HL-60 (cell line): ENCODE measurements around the gene GRK7.

Experiments used
- POLR2AphosphoS5 ChIP-seq: IDR thresholded peaks from 2 replicates; pipeline ENCODE4 v1.6.1; 2012; ENCODE audit warnings: low read depth
- TF ChIP-seq, protein P1 (sequence below): IDR thresholded peaks from one replicate; pipeline ENCODE4 v1.5.1; 2011; ENCODE audit warnings: low read length, control low read depth, inconsistent platforms; ENCODE audit not compliant: insufficient read depth

- TF ChIP-seq, protein P1, sequence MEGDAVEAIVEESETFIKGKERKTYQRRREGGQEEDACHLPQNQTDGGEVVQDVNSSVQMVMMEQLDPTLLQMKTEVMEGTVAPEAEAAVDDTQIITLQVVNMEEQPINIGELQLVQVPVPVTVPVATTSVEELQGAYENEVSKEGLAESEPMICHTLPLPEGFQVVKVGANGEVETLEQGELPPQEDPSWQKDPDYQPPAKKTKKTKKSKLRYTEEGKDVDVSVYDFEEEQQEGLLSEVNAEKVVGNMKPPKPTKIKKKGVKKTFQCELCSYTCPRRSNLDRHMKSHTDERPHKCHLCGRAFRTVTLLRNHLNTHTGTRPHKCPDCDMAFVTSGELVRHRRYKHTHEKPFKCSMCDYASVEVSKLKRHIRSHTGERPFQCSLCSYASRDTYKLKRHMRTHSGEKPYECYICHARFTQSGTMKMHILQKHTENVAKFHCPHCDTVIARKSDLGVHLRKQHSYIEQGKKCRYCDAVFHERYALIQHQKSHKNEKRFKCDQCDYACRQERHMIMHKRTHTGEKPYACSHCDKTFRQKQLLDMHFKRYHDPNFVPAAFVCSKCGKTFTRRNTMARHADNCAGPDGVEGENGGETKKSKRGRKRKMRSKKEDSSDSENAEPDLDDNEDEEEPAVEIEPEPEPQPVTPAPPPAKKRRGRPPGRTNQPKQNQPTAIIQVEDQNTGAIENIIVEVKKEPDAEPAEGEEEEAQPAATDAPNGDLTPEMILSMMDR: no peak
- TF ChIP-seq POLR2AphosphoS5: no peak
These were observed 21.3 kb downstream of the GRK7 start for GRCh38 chr3:141784531-141784930.
